Hypothalamus (tissue), 51 donors: ENCODE measurements around the gene PARP8.
"Not testable (repeated sequence)": the region's sequence is repeated elsewhere in the genome, so short reads cannot be mapped to it uniquely, and the experiment has no call there.

ENCODE experiments used
- DNase-seq, 51 donors: peaks; one replicate each; lab custom pipeline; 2025; lab: John Stamatoyannopoulos, UW

The PARP8 gene

GRCh38 chr5:50679554-50679953, 13.1 kb downstream of the PARP8 start:
- DNase-seq = not testable (repeated sequence)

- DNase-seq = no peak
Observed at GRCh38 chr5:50684721-50685120, 18.3 kb downstream of the PARP8 start.

DNA sequence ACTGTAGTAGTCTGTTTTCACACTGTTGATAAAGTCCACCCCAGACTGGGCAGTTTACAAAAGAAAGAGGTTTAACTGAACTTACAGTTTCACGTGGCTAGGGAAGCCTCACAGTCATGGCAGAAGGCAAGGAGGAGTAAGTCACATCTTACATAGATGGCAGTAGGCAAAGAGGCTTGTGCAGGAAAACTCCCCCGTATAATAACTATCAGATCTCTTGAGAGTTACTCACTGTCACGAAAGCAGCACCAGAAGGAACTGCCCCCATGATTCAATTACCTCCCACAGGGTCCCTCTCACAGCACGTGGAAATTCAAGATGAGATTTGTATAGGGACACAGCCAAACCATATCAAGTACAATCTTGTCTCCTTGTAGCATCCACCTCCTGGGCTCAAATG, 21.1 kb downstream of the PARP8 start:
- DNase-seq = peak in 1 of 51 donors; percentile 13

GRCh38 chr5:50691399-50692016, 25.1 kb downstream of the PARP8 start:
- DNase-seq = no peak

- no peak for DNase-seq
Observed at GRCh38 chr5:50694027-50694590, 27.7 kb downstream of the PARP8 start.

DNA sequence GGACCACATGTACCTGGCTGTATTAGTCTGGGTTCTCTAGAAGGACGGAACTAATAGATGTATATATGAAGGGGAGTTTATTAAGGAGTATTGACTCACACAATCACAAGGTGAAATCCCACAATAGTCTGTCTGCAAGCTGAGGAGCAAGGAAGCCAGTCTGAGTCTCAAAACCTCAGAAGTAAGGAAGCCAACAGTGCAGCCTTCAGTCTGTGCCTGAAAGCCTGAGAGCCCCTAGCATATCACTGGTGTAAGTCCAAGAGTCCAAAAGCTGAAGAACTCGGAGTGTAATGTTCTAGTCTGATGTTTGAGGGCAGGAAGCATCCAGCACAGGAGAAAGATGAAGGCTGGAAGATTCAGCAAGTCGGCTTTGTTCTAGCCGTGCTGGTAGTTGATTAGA, 28.2 kb downstream of the PARP8 start:
- DNase-seq = not testable (repeated sequence)

DNA sequence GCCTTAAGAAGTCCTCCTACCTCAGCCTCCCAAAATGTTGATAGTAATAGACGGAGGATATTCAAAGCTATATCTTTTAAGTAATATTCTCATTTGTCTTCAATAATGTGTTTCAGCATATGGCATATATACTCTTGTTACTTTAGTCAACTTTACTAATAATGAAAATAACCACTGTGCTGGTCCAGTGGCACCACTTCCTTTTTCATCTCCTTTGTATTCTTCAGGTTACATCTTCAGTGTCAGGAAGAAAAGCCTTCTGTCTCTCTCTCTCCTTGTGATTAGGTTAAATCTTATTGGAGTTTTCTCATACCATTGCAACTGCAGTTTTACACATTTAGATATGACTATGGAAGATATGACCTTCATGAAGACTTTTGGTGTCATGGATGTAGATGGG, 31.3 kb downstream of the PARP8 start:
- DNase-seq = no peak

DNA sequence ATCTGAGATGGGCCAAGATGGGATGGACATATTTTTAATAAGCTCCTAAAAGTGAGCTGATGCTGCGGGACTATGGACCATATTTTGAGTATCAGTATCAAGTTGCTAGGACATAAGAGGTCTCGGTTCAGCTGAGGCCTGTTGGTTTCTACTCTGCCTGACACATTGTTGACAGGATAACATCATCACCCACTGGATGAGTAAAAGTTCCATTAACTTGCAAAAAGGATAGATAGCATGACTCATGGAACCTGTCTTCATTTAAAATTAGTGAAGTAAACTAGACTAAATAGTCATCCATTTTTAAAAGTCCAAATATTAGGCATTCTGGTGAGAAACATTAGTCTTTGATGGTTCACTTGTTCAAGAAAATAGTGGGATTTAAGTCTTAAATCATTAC, 33.3 kb downstream of the PARP8 start:
- DNase-seq = no peak

DNA sequence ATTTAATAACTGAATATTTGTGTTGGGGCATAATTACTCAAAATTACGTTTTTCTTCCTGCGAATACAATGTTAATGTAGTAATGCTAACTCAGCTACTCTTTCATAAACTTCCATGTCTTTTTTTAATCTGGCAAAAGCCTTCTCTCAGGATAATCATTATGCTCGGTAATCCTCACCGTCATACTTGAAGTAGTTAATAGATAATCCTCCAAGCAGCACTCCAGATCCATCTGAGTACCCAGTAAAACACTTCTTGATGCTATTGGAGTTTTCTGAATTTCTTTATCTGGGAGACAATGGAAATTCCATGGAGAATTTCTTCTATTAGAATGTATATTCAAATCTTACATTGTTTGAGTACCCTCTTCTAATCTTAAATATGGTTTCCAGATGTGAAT, 34.3 kb downstream of the PARP8 start:
- no peak for DNase-seq

DNA sequence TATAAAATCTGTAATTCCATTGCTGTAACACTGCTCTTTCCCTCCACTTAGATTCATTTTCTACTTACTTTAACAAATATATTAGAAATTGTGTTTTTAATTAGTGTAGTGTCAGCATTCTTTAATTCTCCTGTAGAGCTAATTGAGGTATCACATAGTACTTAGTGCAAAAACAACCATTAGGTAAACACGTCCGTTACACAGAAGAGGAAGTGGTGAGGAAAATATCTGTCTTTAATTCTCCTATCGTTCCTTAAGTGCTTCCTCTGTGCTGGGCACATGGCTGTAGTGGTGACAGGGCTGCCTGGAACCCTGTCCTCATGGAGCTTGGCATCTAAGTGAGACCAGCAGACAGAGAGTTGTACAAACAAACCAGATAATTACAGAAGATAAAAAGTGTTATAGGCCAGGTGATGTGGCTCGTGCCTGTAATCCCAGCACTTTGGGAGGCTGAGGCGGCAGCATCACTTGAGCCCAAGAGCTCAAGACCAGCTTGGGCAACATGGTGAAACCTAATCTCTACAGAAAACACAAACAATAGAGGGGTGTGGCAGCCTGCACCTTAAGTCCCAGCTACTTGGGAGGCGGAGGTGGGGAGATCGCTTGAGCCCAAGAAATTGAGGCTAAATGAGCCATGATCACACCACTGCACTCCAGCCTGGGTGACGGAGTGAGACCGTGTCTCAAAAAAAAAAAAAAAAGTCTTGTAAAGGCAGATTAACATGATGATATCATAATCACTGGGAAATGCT, 36.4 kb downstream of the PARP8 start:
- DNase-seq = no peak

DNA sequence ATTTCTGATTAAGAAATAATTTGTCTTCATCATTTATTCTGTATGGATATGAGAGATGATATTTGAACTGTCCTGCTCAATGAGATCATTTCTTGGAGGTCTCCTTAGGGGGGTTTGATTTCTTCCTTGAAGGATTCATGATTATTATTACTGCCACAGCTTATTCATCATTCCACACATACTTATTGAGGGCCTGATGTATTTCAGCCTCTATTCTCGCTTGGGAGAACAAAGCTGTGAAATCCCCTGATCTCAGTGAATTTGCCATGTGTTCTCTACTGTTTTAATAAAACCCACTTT, 36.9 kb downstream of the PARP8 start:
- DNase-seq = no peak

DNA sequence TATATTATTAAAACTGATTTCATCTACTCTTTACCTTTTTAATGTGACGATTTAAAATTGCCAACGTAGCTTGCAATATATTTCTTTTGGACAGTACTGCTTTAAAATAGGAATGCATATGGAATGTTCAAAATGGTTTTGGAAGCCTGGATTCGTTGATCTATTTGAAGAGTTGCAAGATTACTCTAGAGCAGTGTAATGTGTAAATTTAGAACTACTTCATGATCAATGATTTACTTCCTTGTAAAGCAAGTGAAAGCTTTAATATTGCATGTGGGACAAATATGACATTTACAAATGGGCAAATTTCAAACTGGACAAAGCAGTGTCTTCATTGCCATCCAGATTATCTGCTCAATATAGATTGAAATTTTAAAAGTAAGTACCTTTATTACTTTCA, 38.3 kb downstream of the PARP8 start:
- no peak for DNase-seq

DNA sequence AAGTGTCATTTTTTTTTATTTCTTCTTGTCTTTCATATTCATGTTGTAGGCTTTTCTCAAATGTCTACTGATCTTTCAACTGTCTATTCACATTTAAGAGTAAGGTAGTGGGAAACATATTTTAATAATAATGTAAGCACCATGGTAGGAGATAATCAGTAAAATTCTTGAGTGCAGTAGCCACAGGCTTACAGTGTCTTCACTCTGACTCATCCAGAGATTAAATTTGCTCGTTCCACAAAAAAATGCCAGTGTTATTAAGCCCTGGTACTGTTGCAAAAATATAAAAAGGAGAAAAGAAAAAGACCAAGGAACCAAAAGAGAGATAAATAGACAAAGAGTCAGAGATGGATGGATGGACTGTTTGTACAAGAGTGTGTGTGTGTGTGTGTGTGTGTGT, 43.0 kb downstream of the PARP8 start:
- no peak for DNase-seq

DNA sequence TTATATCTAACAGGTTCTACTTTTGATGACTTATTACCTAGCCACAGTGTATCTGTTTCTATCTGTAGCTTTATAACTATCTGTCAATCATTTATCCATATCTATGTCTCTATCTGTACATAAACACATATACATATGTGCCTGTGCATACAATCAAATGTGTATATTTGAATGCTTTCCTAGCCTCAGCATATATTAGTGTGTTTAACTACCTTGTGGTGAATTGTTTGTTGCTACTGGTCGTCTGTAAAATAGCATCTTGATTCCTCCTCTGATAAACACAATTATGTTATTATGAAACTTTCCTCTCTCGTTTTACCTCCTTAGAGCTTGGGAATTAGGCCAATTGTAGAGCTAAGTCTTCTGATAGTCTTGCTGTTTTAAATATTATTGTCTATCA, 44.4 kb downstream of the PARP8 start:
- no peak for DNase-seq

- peak in 2 of 51 donors; percentile 2 to 10 for DNase-seq
Observed at GRCh38 chr5:50711280-50711679, 44.8 kb downstream of the PARP8 start.

DNA sequence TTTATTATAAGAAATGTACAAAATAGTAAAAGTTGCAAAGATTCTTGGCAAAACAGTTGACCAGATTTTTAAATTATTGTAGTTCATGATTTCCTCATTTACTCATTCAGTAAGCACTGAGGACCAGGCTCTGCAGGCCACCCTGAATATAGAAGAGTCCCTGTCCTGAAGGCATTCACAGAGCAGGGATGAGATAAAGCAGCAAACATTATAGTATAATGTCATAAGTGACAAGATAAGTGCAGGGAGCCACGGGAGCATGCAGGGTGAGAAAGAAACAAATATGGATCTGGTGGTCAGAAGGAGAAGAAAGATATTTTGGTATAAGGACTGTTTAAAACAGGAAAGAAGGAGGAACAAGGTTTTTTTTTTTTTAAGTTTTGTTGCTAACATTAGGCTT, 46.0 kb downstream of the PARP8 start:
- no peak for DNase-seq

DNA sequence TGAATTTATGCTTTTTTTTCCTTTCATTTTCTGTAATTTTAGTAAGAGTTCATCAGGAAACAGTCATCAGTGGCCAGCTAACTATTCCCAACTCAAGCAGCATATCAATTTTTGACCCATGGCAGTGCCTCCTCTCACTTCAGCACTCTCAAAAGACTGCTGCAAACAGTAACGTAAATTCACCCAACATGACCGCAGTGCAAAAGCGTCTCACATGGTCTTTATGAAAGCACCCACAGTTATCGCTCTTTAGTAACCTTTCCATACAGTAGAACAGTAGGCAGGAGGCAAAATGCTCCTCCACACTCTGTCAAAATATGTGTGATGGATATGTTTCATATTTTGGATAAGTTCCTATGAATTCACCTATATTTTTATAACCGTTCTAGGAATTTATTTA, 48.6 kb downstream of the PARP8 start:
- no peak for DNase-seq

DNA sequence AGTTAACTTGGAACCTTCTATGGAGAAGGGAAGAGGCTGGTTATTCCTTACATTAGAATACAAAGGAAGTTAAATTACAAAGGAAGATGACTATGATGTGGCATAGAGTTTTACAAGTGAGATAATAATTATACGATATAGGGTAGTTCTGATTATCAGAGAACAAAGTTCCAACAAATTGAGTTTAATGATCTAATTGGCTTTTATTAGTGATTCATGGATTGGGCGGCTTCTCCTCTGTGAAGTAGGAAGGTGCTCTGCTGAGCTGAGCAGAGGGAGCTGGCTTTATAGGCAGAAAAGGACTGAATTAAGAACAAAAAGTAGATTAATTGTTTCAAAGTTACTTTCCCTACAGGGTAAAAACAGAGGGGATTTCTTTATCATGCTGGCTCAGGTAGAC, 49.7 kb downstream of the PARP8 start:
- DNase-seq = no peak

DNA sequence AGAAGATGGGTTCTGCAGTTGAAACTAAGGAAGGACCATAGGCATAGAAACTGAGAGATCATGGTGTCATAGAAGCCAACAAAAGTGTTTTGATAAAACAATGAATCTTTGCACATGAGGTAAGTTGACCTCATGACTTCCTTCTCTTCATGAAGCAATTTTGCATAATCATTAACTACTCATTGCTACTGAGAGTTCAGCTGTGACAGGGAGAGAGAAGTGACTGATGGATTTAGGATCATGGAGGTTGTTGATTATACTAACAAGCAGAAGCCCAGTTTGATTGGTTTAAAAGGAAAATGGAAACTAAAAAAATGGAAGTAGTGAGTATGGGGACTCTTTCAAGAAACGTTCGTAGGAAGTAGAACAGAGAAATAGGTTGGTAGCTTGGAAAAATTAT, 51.2 kb downstream of the PARP8 start:
- DNase-seq = no peak

- DNase-seq = no peak
Observed at GRCh38 chr5:50720061-50720710, 53.7 kb downstream of the PARP8 start.

DNA sequence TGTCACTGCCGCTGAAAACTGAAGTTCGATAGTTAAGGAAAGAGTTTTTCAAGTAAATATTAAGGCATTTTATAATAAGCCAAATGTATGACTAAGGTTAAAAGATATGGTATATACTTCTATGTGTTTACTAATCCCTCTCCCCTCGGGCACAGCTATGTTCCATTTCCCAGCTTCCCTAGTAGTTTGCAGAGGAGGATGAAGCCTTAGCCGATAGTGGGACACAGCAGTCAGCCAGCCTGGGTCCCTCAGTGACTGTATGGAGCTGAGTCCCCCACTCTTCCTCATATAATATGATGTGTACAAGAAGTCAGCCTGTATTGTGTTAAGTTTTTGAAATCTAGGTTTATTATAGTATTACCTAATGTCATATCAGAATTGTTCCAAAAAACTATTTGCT, 55.8 kb downstream of the PARP8 start:
- DNase-seq = no peak

GRCh38 chr5:50724262-50724661, 57.8 kb downstream of the PARP8 start:
- DNase-seq = no peak
